ENCODE results near the gene FAM76A. TPM values are rescaled to one million over a fixed set of nuclear protein-coding genes. Genes with fewer than 3 reads are reported as not detected.

The FAM76A gene
- total and polyA plus RNA-seq, 9 of the 15 experiments (the other 6 are each of a cell fraction or from before 2014, with no cell fraction given) = 9.5 to 14.6 (median 11.4) TPM

- TF ChIP-seq ZBTB43 (CRISPR knock-in tag; IDR thresholded peaks at IDR 0.05) = peak; percentile 86; the same call in 1 of the 2 replicates
- 0 out of 2 replicates have a peak, but pooled peaks have one; percentile 36 for TF ChIP-seq ZC3H11A (IDR thresholded peaks at IDR 0.05; ENCODE audit: low read depth, low read length)
- no peak for TF ChIP-seq CBX8 (IDR thresholded peaks at IDR 0.05; ENCODE audit: borderline replicate concordance, extremely low read depth, low read depth, low read length, poor library complexity, severe bottlenecking)
- TF ChIP-seq ZNF239 (CRISPR knock-in tag; IDR thresholded peaks at IDR 0.05) = no peak
- no peak for TF ChIP-seq TAL1 (IDR thresholded peaks at IDR 0.05)
- TF ChIP-seq SIRT6 (IDR thresholded peaks at IDR 0.05; ENCODE audit: low read depth, low read length) = no peak
- no peak for TF ChIP-seq SNRNP70 (optimal IDR thresholded peaks at IDR 0.05; ENCODE audit: low read depth, low read length)
- TF ChIP-seq HCFC1 (IDR thresholded peaks at IDR 0.05; ENCODE audit: low read depth, low read length) = peak; percentile 13; the same call in 1 of the 2 replicates
- TF ChIP-seq ELF2 (CRISPR knock-in tag; IDR thresholded peaks at IDR 0.05) = peak; percentile 75
- peak; percentile 94 for TF ChIP-seq MEIS2 (IDR thresholded peaks at IDR 0.05; ENCODE audit: partially characterized antibody)
- TF ChIP-seq SIX5 (IDR thresholded peaks at IDR 0.05; ENCODE audit: borderline replicate concordance in 1 of 2, insufficient read depth in 1 of 2, low read depth in 1 of 2, low read length in 2 of 2) = no peak
- TF ChIP-seq PPARD (CRISPR knock-in tag; IDR thresholded peaks at IDR 0.05) = no peak
- TF ChIP-seq SFPQ (IDR thresholded peaks at IDR 0.05; ENCODE audit: low read depth, low read length) = no peak
- TF ChIP-seq MED1 (CRISPR knock-in tag; IDR thresholded peaks at IDR 0.05; ENCODE audit: borderline replicate concordance) = no peak
- TF ChIP-seq NUFIP1 (IDR thresholded peaks at IDR 0.05; ENCODE audit: partially characterized antibody) = no peak
- TF ChIP-seq ZNF707 (CRISPR knock-in tag; conservative IDR thresholded peaks at IDR 0.05) = no peak
- TF ChIP-seq TBP (optimal IDR thresholded peaks at IDR 0.05; ENCODE audit: low read depth, low read length) = peak; percentile 72
- TF ChIP-seq MAFF (IDR thresholded peaks at IDR 0.05; ENCODE audit: low read length) = no peak
- TF ChIP-seq ZNF41 (CRISPR knock-in tag; conservative IDR thresholded peaks at IDR 0.05) = no peak
- TF ChIP-seq ZNF655 (CRISPR knock-in tag; IDR thresholded peaks at IDR 0.05) = no peak
- no peak for TF ChIP-seq PCBP2 (IDR thresholded peaks at IDR 0.05; ENCODE audit: low read depth, low read length, poor library complexity, severe bottlenecking)
- no peak for TF ChIP-seq ZNF282 (CRISPR knock-in tag; IDR thresholded peaks at IDR 0.05)
- no peak for TF ChIP-seq PHB (CRISPR knock-in tag; IDR thresholded peaks at IDR 0.05)
These were observed 47.4 kb downstream of the FAM76A start, which contains the start of gene STX12 (continued) for GRCh38 chr1:27772932-27773825.

Measured in K562 (cell line).